GM18507 (cell line): ENCODE results near the gene KLHL29.

Experiments
- DNase-seq: peaks from one replicate; pipeline ENCODE4 v3.0.0; 2011; ENCODE audit warnings: low read depth; ENCODE audit not compliant: insufficient read length; ENCODE audit errors: extremely low spot score
- FAIRE-seq: peaks from 2 replicates; lab custom pipeline; 2011; peaks lifted over from hg19 to GRCh38; lab: Jason Lieb, UNC

KLHL29 gene

DNA sequence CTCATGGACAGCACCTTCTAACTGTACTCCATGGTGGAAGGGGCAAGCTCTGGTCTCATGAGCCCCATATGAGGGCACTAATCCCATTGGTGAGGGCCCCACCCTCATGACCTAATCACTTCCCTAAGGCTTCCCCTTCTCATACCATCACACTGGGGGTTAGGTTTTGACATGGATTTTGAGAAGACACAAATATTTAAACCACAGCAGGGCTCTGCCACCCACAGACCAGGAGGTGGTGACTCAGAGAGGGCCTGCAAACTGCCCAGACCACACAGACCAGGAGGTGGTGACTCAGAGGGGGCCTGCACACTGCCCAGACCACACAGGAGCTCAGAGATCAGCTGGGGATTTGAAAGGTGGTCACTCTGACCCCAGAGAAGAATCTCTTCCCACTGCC lies 222.0 kb downstream of the KLHL29 start:
- FAIRE-seq, result no peak
- no peak for DNase-seq

DNA sequence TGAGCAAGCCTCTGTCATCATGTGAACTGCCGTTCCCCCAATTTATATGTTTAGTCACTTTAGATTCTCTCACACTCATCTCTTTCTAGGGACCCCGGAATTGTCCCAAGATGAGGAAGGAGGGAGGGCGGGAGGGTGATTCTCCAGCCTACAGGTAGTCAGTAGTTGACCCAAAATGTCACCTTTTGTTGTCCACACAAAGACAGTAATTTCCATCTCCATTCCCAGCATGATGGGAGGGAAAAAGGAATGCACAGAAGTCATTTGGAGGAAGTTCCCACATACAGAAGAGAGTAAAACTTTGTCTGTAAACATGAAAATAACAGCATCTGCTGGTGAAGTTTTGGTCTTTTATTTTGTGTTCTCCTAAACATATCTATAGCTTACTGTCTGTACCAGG lies 222.9 kb downstream of the KLHL29 start:
- DNase-seq, result no peak
- FAIRE-seq, result no peak

DNA sequence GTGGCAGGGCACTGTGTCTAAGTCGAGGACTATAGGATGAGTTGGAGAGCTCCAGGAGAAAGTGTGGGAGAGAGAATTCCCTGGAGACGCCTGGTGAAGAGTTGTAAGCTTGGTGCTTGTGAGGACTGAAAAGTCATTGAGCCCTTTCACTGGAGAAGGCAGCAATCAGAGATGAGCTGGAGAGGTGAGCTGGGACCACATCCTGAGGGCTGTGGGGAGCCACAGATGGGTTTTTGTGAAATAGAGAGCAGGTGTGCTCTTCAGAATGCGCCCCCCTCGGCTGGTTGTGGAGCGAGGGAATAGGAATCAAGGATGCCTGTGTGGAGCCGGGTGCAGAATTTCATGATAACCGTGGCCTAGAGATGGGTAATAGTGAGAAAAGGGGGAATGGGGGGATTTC lies 224.3 kb downstream of the KLHL29 start:
- FAIRE-seq (no peak), DNase-seq (no peak)

DNA sequence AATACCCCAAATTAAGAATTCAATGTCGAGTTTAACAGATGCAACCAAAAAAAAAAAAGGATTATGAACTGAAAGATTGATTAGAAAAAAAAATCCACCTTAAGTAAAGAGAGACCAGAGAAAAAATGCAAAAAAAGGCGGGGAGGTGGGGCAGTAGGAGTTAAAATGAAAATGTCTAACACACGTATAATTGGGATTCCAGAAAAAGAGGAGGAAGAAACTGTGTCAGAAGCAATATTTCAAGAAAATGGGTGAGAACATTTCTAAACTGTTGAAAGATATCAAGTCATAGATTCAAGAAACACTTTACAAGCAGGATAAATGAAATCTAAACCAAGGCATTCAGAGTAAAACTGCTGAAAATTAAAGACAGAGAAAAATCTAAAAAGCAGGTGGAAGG lies 226.9 kb downstream of the KLHL29 start:
- FAIRE-seq, result no peak
- DNase-seq, result no peak

DNA sequence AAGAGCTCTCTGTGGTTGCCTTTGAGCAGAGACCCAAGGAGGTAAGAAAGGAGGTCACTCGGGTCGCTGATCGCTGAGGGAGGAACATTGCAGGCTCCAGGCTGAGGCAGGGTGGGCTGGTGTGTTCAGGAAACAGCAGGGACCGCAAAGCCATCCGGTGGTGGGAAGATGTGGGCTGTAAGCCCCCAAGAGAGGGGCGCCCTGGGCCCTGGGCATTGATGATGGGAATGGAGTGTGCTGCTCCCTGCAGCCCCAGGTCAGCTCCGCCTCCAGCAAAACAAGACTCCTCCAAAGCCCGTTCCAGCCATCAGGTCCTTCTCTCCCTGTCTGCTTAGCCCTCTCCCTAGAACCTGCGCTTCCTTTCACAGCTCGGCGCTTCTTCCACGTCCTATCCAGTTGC lies 229.7 kb downstream of the KLHL29 start:
- no peak for FAIRE-seq

DNA sequence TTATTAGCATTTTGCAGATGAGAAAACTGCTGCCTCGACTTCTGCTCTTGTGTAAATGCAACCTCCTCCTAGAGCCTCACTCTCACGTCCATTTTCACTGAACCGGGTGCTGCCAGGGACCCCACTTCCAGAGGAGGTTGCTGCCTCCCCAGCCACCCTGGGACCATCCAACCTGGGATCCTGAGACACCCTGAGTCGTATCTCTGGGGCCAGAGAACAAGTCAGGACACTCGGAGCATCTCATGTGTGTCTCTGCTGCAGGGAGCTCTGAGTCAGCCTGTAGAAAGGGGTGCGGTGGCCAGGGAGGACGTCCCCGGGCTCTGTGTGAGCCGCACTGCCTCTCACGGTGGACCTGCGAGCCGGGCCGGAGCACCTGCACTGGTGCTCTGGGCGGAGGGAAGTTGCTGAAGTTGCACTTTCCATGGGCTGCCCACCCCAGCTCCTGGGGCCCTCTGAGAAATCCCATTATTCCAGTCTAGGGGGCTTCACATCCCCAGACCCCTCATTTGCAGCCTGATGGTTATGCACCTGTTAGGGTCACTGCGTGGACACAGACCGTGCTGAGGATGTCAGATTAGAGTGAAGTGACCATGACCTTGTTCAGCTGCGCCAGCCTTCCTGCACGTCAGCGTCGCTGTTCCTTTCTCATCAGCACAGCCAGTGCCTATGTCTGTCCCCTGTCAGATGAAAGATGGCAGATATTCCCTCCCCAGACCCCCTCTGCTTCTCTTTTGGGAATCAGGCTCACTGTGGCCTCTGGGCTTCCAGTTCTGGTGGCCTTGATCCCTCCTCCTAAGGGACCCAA lies 230.4 kb downstream of the KLHL29 start:
- FAIRE-seq, result no peak

More for the DNA sequence above, 229.7 kb downstream of the KLHL29 start:
- DNase-seq, result no peak

DNA sequence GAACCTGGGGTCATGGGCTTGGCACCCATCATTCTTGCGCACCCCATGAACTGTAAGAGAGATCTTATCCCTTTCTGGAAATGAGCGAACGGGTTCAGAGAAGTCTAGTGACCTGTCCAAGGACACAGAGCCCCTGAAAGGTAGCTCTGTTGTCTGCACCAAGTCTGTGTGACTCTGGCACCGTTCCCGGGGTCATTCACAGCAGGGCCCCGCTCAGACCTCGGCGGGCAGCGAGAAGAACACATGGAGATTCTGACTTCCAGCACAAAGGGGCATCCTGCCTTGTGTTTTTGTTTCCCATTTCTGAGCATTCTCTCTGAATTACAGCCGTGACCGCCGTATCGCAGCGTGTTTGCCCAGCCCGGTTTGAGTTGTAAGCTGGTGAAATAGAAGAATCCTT lies 231.7 kb downstream of the KLHL29 start:
- DNase-seq (no peak), FAIRE-seq (no peak)

More for the DNA sequence above, 230.4 kb downstream of the KLHL29 start:
- DNase-seq, result no peak

DNA sequence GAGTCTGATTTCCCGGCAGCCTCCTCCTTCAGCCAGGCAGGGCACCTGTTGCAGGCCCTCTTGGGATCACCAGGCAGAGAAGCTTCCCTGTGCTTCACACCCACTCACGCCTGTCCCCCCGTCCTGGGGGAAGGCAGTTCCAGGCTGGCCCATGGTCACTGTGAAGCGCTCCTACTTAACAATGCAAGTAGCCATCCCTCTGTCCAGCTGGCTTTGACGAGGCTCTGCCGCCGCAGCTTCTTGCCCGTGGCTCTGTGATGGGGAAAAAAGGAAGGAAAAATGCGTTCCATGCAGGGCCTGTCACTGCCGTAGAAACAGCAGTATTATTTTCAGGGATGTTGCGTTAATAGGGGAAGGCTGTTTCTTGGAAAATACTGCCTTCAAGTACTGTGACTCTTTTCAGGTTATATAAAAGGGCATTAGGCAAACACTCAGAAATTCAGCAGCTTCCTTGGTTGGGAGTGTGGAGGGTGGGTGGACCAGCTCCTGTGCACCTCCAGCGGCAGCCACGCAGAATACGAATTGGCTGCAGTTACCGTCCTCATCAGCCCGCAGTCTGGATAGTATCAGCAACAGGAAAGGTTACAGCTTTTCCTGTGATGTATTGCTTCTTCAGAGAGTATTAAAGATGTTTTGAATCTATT lies 232.3 kb downstream of the KLHL29 start:
- DNase-seq, result no peak

DNA sequence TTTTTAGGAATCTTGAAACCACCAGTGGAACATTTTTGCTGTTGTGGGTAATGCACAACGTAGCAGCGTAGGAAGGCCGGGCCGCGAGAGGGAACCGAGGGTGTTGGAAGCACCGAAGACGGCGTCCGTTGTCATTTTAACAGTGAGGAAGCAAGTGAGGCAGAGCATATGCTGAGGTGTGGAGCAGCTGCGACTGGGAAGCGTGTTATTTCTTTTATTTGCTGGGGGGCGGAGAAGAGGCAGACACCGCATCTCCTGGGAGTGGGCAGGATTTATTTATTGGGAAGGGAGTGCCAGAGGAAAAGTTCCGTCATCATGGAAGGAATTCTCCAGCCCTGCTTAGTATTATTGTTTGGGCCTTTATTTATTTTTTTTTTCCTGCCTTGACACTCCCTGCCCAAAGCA lies 232.8 kb downstream of the KLHL29 start:
- FAIRE-seq, result no peak

More for the DNA sequence above, 232.3 kb downstream of the KLHL29 start:
- no peak for FAIRE-seq

DNA sequence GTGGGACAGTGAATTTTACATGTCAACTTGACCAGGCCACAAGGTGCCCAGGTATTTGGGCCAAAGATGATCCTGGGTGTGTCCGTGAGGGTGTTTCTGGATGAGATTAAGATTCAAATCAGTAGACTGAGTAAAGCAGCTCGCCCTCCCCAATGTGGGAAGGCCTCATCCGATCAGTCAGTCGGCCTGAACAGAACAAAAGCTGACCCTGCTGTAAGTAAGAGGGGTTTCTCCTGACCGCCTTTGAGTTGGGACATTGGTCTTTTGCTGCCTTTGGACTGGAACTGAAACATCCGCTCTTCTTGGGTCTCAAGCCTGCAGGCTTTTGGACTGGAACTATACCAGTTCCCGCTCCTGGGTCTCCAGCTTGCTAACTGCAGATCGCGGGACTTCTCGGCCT lies 233.3 kb downstream of the KLHL29 start:
- DNase-seq (no peak), FAIRE-seq (no peak)

More for the DNA sequence above, 232.8 kb downstream of the KLHL29 start:
- no peak for DNase-seq

DNA sequence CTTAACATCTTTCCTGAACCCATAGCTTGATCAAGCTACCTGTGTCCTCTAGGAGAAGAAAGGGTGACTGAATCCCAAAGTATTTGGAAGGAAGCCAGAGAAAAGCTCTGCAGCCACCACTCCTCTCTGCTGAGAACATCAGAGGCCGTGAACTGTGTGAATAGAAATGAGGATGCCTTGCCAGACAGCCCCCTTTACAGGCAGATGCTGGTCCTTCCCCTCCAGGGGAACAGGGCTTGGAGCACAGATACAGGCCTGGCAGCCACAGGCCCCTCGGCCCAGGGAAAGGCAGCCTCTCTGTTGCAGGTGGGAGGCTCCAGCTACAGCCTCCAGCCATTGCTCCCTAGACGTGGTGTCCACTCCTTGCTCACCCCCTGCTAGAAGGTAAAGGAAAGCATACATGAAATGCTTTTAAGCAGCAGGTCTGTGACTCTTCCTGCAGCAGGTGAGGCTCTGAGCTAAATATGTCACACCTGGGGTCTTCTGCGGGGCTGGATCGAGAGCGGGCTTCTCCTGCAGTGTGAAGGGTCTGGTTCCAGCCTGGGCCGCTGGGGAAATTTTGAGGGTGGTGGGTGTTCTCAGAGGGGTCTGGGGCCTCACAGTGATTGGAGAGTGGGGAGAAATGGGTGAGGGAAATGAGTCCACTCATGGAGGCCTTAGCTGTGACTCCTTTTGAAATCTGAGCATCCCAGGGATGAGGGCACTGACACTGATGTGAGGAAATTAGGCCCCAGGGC lies 234.0 kb downstream of the KLHL29 start:
- DNase-seq, result no peak
- no peak for FAIRE-seq

DNA sequence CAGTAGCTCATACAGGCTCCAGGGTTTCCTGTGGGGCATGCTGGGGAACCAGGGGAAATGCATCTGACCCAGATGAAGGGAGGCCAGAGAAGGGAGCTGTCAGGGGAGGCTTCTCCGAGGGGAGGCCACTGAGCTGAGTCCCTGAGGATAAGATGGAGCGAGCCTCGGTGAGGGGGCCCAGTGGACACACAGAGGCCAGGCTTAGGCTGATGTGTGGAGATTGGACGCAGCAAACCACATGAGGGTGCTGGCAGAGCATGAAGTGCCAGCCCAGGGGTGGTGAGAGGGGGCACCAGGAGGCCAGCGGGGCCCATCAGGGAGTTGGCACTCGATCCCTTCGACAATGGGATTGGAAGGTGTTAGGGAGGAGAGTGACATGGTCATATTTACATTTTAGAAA lies 235.0 kb downstream of the KLHL29 start:
- no peak for FAIRE-seq
- DNase-seq, result no peak

DNA sequence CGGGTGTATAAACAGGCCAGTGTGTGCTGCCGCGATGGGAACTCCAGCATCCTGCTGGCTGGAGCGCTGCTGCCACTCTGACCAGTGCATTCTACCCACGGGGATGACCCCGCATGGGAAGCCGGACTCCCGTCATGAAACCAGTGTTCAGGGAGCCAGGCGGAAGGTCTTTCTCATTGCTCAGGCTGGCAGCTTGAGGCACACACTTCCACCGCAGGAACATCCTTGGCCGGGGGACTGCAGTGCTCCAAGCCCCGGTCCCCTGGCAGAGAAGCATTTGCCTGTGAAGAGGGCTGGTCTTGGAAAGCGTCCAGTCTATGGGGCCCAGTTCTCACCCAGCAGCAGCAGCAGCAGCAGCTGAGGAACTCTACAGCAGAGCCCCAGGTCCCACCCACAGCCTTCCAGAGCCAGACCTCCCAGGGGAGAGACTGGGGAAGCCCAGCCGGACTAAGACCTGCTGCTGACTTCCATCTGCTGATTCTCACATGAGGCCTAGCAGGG lies 235.9 kb downstream of the KLHL29 start:
- DNase-seq (no peak), FAIRE-seq (no peak)

DNA sequence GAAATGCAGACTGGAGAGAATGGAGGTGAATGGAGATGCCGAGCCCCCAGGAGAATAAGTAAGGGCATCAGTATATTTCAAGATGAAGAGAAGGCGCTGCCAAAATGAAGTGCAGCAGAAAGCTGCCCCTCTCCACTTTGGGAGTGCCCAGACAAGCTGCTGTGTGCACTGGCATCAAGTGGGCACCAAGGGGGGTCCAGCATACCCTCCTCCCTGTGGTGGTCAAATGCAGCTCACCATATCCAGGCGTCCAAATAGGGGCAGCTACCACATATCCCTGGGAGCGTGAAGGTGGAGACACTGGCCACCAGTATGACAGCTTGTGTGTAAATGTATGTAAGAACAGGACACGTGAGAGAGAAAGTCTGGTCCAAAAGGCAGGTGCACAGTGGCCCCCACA lies 236.6 kb downstream of the KLHL29 start:
- no peak for FAIRE-seq
- DNase-seq, result no peak

DNA sequence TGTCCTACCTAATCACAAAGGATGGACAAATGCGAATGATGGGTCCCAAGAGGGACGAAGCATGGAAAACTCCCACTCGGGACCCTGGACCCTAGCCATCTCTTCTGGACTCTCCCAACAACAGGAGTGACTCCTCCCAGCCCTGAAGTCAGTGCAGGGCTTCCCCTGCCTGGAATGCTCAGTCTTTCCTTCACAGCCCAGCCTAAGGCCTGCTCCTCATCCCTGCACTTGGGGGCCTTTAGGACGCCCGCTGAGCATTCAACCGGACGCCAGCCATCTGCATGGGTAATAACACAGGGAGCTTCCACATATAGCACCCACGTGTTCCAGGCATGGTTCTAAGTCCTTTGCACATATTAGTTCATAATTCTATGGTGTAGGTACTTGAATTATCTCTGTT lies 237.5 kb downstream of the KLHL29 start:
- FAIRE-seq (no peak), DNase-seq (no peak)

DNA sequence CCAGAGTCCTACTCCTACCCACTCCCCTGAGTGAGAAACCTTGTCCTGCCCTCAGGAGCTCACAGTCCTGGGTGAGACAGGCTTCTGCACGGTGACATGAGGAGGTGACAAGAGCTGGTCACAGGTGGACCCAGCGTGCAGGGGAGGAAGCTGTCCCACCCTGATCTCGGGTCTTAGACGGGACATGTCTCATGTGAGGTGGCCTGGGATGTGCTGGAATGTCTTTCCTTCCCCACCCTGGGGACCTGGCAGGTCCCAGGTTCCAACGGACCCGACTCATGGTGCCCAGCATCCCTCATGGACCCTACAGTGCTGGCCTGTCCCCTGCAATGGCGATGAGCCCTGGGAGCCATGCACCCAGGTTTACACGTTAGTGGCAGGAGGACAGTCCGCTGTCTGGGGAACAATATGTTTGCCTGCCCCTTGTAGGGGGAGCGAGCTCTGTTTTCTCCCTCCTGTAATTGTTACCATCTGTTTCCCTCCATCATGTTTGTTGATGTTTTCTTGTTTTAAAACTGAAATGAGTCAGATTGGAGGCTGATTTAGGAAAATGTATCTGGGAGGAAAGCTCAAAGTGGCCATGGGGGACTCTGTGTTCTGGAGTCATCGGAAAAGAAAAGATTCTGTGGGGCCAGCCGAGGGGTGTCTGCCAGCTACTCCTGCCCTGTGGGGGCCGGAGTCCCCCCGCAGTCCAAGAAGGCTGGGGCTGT lies 238.1 kb downstream of the KLHL29 start:
- FAIRE-seq, result no peak
- no peak for DNase-seq

DNA sequence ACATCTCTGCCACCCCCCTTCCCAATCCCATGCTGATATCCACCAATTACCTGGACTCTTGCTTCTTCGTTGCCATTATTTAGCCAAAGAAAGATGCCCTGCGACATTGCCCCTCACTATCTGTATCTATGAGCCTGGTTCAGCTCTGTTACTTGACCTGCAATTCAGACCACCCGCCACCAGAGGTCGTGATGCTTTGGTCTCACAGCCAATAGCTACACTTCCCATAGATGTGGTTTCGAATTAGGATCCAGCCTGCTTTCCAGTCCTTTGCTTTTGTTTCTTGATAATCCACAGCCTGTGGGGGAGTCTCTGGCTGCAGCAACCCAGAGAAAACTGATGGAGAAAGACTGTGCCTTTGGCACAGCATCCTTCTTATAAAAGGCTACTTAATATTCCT lies 239.4 kb downstream of the KLHL29 start:
- FAIRE-seq, result no peak
- DNase-seq, result peak; percentile 15

DNA sequence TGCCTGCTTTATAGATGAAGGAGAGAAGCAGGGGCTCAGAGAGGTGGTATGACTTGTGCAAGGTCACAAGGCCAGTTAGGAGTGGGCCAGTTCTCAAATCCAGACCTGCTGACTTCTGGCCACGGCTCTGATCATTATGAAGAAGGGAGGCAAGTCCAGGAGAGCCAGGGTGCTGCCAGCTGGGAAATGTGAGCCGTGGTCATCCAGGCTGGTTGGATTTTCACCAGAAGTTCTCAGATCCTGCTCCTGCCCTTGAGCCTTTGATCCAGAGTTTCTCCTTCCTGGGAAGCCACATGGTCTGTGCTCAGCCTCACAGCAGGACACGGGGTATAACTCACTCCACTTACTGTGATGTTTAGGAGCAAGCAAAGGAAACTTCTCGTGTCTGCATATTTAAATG lies 239.9 kb downstream of the KLHL29 start:
- DNase-seq (no peak), FAIRE-seq (no peak)

DNA sequence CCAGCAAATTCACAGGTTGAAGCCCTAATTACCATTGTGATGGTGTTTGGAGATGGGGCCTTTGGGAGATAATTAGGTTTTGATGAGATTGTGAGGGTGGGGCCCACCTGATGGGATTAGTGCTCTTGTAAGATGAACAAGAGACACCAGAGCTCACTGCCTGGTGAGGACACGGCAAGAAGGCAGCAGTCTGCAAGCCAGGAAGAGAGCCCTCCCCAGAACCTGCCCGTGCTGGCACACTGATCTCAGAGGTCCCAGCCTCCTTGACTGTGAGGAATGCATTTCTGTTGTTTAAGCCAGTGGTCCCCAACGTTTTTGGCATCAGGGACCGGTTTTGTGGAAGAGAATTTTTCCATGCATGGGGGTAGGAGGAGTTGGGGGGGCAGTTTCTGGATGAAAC lies 240.7 kb downstream of the KLHL29 start:
- no peak for FAIRE-seq
- DNase-seq, result no peak
